ENCODE data around the gene TTN. TPM values are rescaled to one million over a fixed set of nuclear protein-coding genes. Genes with fewer than 3 reads are reported as not detected.

TTN gene
- total RNA-seq, 3 donors from 2014 or later: 2.9 to 23.4 (median 3.5) TPM

DNA sequence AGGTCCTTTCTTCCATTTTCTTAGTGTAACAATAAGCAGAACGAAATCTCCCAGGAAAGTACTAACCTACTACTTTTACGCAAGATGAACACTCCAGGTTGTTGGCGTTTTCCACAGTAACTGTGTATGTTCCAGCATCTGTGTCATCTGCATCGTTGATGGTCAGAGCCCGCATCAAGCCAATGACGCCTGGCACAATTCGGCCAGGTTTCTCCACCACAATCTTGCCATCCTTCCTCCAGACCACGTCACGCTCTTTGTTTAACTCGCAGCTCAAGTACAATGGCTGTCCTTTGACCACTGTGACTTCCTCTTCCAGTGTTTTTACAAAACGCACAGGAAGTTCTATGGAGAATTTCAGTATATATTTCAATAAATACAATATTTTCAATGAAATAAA lies 171.3 kb downstream of the TTN start:
- intact Hi-C loops (cut with DNase I; ENCODE audit: low total_unique reads): no loop called here
- Histone ChIP-seq H3K4me3 (no peak overlapping the region), H3K9me3 (peaks cover 0 to 3% of the 10 kb centered on the region in 2 donors), H3K27ac (no peak overlapping the region), H3K4me1 (no peaks in the 10 kb centered on the region), H3K36me3 (no peaks in the 10 kb centered on the region), H3K27me3 (no peaks in the 10 kb centered on the region)
- TF ChIP-seq POLR2AphosphoS5 (IDR thresholded peaks at IDR 0.05) (no peak), POLR2A (IDR thresholded peaks at IDR 0.05) (no peak)
- TF ChIP-seq, protein P1, sequence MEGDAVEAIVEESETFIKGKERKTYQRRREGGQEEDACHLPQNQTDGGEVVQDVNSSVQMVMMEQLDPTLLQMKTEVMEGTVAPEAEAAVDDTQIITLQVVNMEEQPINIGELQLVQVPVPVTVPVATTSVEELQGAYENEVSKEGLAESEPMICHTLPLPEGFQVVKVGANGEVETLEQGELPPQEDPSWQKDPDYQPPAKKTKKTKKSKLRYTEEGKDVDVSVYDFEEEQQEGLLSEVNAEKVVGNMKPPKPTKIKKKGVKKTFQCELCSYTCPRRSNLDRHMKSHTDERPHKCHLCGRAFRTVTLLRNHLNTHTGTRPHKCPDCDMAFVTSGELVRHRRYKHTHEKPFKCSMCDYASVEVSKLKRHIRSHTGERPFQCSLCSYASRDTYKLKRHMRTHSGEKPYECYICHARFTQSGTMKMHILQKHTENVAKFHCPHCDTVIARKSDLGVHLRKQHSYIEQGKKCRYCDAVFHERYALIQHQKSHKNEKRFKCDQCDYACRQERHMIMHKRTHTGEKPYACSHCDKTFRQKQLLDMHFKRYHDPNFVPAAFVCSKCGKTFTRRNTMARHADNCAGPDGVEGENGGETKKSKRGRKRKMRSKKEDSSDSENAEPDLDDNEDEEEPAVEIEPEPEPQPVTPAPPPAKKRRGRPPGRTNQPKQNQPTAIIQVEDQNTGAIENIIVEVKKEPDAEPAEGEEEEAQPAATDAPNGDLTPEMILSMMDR (IDR thresholded peaks at IDR 0.05): no peak
- DNase-seq (ENCODE audit: low spot score in 2 of 2): no peak

GRCh38 chr2:178632729-178633128 lies 174.5 kb downstream of the TTN start:
- DNase-seq (ENCODE audit: low spot score in 2 of 2): no peak
- H3K9me3 ChIP-seq: peaks cover 0 to 3% of the 10 kb centered on the region in 2 donors
- no peak for TF ChIP-seq POLR2AphosphoS5 (IDR thresholded peaks at IDR 0.05)
- TF ChIP-seq, protein P1 (IDR thresholded peaks at IDR 0.05): no peak
- no peak for TF ChIP-seq POLR2A (IDR thresholded peaks at IDR 0.05)
- no peaks in the 10 kb centered on the region for H3K4me1 ChIP-seq
- intact Hi-C loops (cut with DNase I; ENCODE audit: low total_unique reads): no loop called here
- H3K4me3 ChIP-seq: no peak overlapping the region
- H3K27me3 ChIP-seq: no peaks in the 10 kb centered on the region
- no peak overlapping the region for H3K27ac ChIP-seq
- no peaks in the 10 kb centered on the region for H3K36me3 ChIP-seq

- H3K9me3 ChIP-seq: no peaks in the 10 kb centered on the region
- no peaks in the 10 kb centered on the region for H3K4me1 ChIP-seq
These were observed 176.6 kb downstream of the TTN start for GRCh38 chr2:178630581-178630980.

GRCh38 chr2:178629463-178629862 lies 177.8 kb downstream of the TTN start:
- Histone ChIP-seq H3K36me3 (no peaks in the 10 kb centered on the region), H3K4me1 (no peaks in the 10 kb centered on the region), H3K27me3 (no peaks in the 10 kb centered on the region), H3K4me3 (no peak overlapping the region), H3K9me3 (no peaks in the 10 kb centered on the region), H3K27ac (no peak overlapping the region)
- DNase-seq (ENCODE audit: low spot score in 2 of 2): no peak
- intact Hi-C loops (cut with DNase I; ENCODE audit: low total_unique reads): no loop called here
- TF ChIP-seq, protein P1 (IDR thresholded peaks at IDR 0.05): no peak
- no peak for TF ChIP-seq POLR2A (IDR thresholded peaks at IDR 0.05)
- no peak for TF ChIP-seq POLR2AphosphoS5 (IDR thresholded peaks at IDR 0.05)

More at GRCh38 chr2:178630581-178630980, 176.6 kb downstream of the TTN start:
- H3K27me3 ChIP-seq: no peaks in the 10 kb centered on the region
- DNase-seq (ENCODE audit: low spot score in 2 of 2): no peak
- intact Hi-C loops (cut with DNase I; ENCODE audit: low total_unique reads): no loop called here
- H3K27ac ChIP-seq: no peak overlapping the region
- TF ChIP-seq, protein P1 (IDR thresholded peaks at IDR 0.05): no peak
- no peak for TF ChIP-seq POLR2A (IDR thresholded peaks at IDR 0.05)
- no peak for TF ChIP-seq POLR2AphosphoS5 (IDR thresholded peaks at IDR 0.05)
- H3K4me3 ChIP-seq: no peak overlapping the region
- no peaks in the 10 kb centered on the region for H3K36me3 ChIP-seq

DNA sequence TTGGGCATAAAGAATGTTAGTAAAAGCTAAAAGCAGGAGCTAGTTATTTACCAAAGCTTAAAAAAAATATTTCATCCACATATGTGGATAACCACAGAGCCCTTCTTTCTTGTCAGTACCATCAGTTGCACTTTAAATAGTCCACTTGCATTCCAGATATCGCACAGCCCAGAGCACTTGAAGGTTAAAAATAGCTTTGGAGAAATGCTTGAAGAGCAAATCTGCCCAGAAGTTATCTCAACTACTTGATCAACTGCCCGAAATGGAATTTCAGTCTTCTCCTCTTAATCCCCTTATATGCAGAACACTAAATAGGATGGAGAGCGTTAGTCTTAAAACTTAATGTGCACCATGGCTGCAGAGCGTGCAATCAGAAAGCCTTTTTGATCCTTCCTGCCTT lies 178.6 kb downstream of the TTN start:
- no peaks in the 10 kb centered on the region for H3K4me1 ChIP-seq
- no peaks in the 10 kb centered on the region for H3K36me3 ChIP-seq
- intact Hi-C loops (cut with DNase I; ENCODE audit: low total_unique reads): no loop called here
- H3K9me3 ChIP-seq: no peaks in the 10 kb centered on the region
- TF ChIP-seq POLR2A (IDR thresholded peaks at IDR 0.05): no peak
- TF ChIP-seq, protein P1 (IDR thresholded peaks at IDR 0.05): no peak
- no peak for TF ChIP-seq POLR2AphosphoS5 (IDR thresholded peaks at IDR 0.05)
- H3K4me3 ChIP-seq: no peak overlapping the region
- no peaks in the 10 kb centered on the region for H3K27me3 ChIP-seq
- DNase-seq (ENCODE audit: low spot score in 2 of 2): no peak
- no peak overlapping the region for H3K27ac ChIP-seq

All from breast epithelium (tissue), 4 donors.